Heart left ventricle (tissue), 13 donors: ENCODE results near the gene CYP4X1.

ENCODE experiments used
- CTCF ChIP-seq, 12 donors: fragments of 200-600 bp; sonication (generic) in 4 of 12; IDR thresholded peaks; one replicate each; pipeline versions ENCODE4 v1.5.0 to v1.8.0; 2018 to 2022; ENCODE audit warnings: antibody characterized with exemption in 12 of 12, mild to moderate bottlenecking in 5 of 12
- POLR2A ChIP-seq, 2 donors: fragments of 450-650 bp; IDR thresholded peaks; one replicate each; pipeline ENCODE4 v1.6.1; 2017; ENCODE audit warnings: antibody characterized with exemption in 2 of 2, mild to moderate bottlenecking in 2 of 2, moderate library complexity in 2 of 2
- donor health status: ischemic (EF 13 %, LVEDD 7.1; RV severe dilation, severe dysfunction).
- donor health status: DM: no; HTN: yes; CAD: no.
- donor health status: DM: no; HTN: no; CAD: no.
- donor health status: ischemic (EF 25% LVEDD 6.9; RV normal size, moderate dysfunction).
- donor health status: ischemic (EF 25% LVEDD 5.7; RV mildly dilated, moderate dysfunction).
- donor health status: ischemic (EF 35%, LVEDD 5.7; RV mildly dilated, moderate dysfunction).
- donor health status: nonischemic (EF 11% LVEDD 7.7; RV severe dilation, severe dysfunction).
- donor health status: DM: yes; HTN: yes; CAD: no.
- donor health status: PGD.
- donor health status: ischemic (EF 29% LVEDD 5.4; RV normal size, mild dysfunction).
- donor health status: nonischemic (EF 23%, LVEDD 6.1; RV moderate dilation, normal function).

GRCh38 chr1:46996659-46997281 lies 26.7 kb upstream of the CYP4X1 start:
- TF ChIP-seq CTCF (IDR thresholded peaks at IDR 0.05) (no peak), POLR2A (IDR thresholded peaks at IDR 0.05) (no peak)
